HPDE6-E6E7 (cell line): Measurements from ENCODE around the gene UROS.

ENCODE experiments used
- DNase-seq: peaks from one replicate; pipeline ENCODE4 v3.0.0; 2011; ENCODE audit warnings: missing footprints; ENCODE audit errors: extremely low spot score

The UROS gene

GRCh38 chr10:125822878-125823662, at the start of gene UROS, which contains the start of gene BCCIP:
UROS (minus strand) TSS chr10:125823258; CDS start chr10:125816499, 6,759 bp downstream.
BCCIP (plus strand) TSS chr10:125823546; CDS start chr10:125823558, 12 bp downstream.
- peak; percentile 92 for DNase-seq

GRCh38 chr10:125871338-125871737, 48.3 kb upstream of the UROS start:
- no peak for DNase-seq

- DNase-seq, result peak; percentile 14
Measured at GRCh38 chr10:125868372-125868975, 45.4 kb upstream of the UROS start.

- no peak for DNase-seq
Measured at GRCh38 chr10:125866421-125867029, 43.5 kb upstream of the UROS start.

- DNase-seq, result no peak
Measured at GRCh38 chr10:125865120-125865519, 42.1 kb upstream of the UROS start.

- no peak for DNase-seq
Measured at GRCh38 chr10:125859128-125859817, 36.2 kb upstream of the UROS start.

GRCh38 chr10:125857185-125857760, 34.2 kb upstream of the UROS start:
- no peak for DNase-seq

GRCh38 chr10:125852487-125852886, 29.4 kb upstream of the UROS start:
- no peak for DNase-seq

- DNase-seq, result no peak
Measured at GRCh38 chr10:125850766-125851731, 28.0 kb upstream of the UROS start.

GRCh38 chr10:125849448-125849847, 26.4 kb upstream of the UROS start:
- DNase-seq, result no peak

GRCh38 chr10:125848857-125849256, 25.8 kb upstream of the UROS start:
- DNase-seq, result no peak

- DNase-seq, result no peak
Measured at GRCh38 chr10:125848371-125848770, 25.3 kb upstream of the UROS start.

GRCh38 chr10:125846894-125847293, 23.8 kb upstream of the UROS start:
- no peak for DNase-seq

- no peak for DNase-seq
Measured at GRCh38 chr10:125845617-125846016, 22.6 kb upstream of the UROS start.

- DNase-seq, result no peak
Measured at GRCh38 chr10:125844751-125845221, 21.7 kb upstream of the UROS start.

- DNase-seq, result no peak
Measured at GRCh38 chr10:125843603-125844329, 20.7 kb upstream of the UROS start.

GRCh38 chr10:125840955-125841354, 17.9 kb upstream of the UROS start:
- DNase-seq, result no peak

GRCh38 chr10:125840406-125840805, 17.3 kb upstream of the UROS start:
- DNase-seq, result no peak

- DNase-seq, result no peak
Measured at GRCh38 chr10:125838802-125839575, 15.9 kb upstream of the UROS start.
